Omental fat pad (tissue), 4 donors: ENCODE measurements around the gene KLHL17. TPM values are rescaled to one million over a fixed set of nuclear protein-coding genes. Genes with fewer than 3 reads are reported as not detected.
"Not testable (repeated sequence)": the region's sequence is repeated elsewhere in the genome, so short reads cannot be mapped to it uniquely, and the experiment has no call there.

Source experiments
- ATAC-seq: fragments of 150-250 bp; one replicate; pipeline ENCODE4 v1.9.1; 2016; ENCODE audit warnings: mild to moderate bottlenecking, moderate library complexity; ENCODE audit not compliant: low FRiP score
- DNase-seq: peaks from one replicate; pipeline ENCODE4 v3.0.0-alpha.2; 2019; ENCODE audit warnings: low spot score
- CTCF ChIP-seq, 3 donors: fragments of 450-650 bp; IDR thresholded peaks; one replicate each; pipeline ENCODE4 v1.5.1; 2016 to 2017; ENCODE audit warnings: antibody characterized with exemption in 3 of 3, mild to moderate bottlenecking in 3 of 3, moderate library complexity in 2 of 3
- total RNA-seq, 4 donors: library from RNA; depleted of rRNA; stranded (reverse); fragments of >200 nt; gene quantifications; one replicate each; pipeline ENCODE4 v1.1.0, GENCODE V29; 2016

KLHL17 gene
- total RNA-seq, 4 donors from 2014 or later, result 3.4 to 6.8 (median 6.2) TPM

- ATAC-seq (no peak), DNase-seq (no peak)
- TF ChIP-seq CTCF (IDR thresholded peaks at IDR 0.05), result no peak
Observed at GRCh38 chr1:942864-943533, 17.4 kb upstream of the KLHL17 start.

GRCh38 chr1:943545-944340, 16.6 kb upstream of the KLHL17 start:
- no peak for ATAC-seq

GRCh38 chr1:944341-945325, 15.8 kb upstream of the KLHL17 start:
- DNase-seq (no peak), ATAC-seq (peak; percentile 14)
- no peak for TF ChIP-seq CTCF (IDR thresholded peaks at IDR 0.05)

More at GRCh38 chr1:943545-944340, 16.6 kb upstream of the KLHL17 start:
- no peak for TF ChIP-seq CTCF (IDR thresholded peaks at IDR 0.05)
- no peak for DNase-seq

GRCh38 chr1:945688-946556, 14.5 kb upstream of the KLHL17 start:
- TF ChIP-seq CTCF (IDR thresholded peaks at IDR 0.05), result no peak
- DNase-seq, result no peak
- ATAC-seq, result no peak

GRCh38 chr1:946811-947210, 13.6 kb upstream of the KLHL17 start:
- not testable (repeated sequence) for ATAC-seq, DNase-seq

- TF ChIP-seq CTCF (IDR thresholded peaks at IDR 0.05), result no peak
- ATAC-seq, result no peak
- DNase-seq, result no peak
Observed at GRCh38 chr1:947958-948357, 12.4 kb upstream of the KLHL17 start.
